GM10266 (cell line): Measurements from ENCODE around the gene MYH10.

ENCODE experiments used
- DNase-seq: peaks from one replicate; pipeline ENCODE4 v3.0.0; 2012; ENCODE audit errors: extremely low spot score
- CTCF ChIP-seq: IDR thresholded peaks from 2 replicates; pipeline ENCODE4 v1.5.1; 2012; ENCODE audit warnings: mild to moderate bottlenecking, low read depth; ENCODE audit not compliant: control insufficient read depth, insufficient read depth; ENCODE audit errors: missing control alignments

The MYH10 gene

GRCh38 chr17:8506145-8506544 lies 124.4 kb downstream of the MYH10 start:
- DNase-seq = no peak
- TF ChIP-seq CTCF = no peak

- no peak for DNase-seq
Observed at GRCh38 chr17:8504460-8505207, 125.9 kb downstream of the MYH10 start.

GRCh38 chr17:8503807-8504206 lies 126.7 kb downstream of the MYH10 start:
- TF ChIP-seq CTCF = no peak
- no peak for DNase-seq

More at GRCh38 chr17:8504460-8505207, 125.9 kb downstream of the MYH10 start:
- no peak for TF ChIP-seq CTCF

GRCh38 chr17:8503368-8503767 lies 127.2 kb downstream of the MYH10 start:
- DNase-seq = no peak
- TF ChIP-seq CTCF = no peak

GRCh38 chr17:8502126-8502525 lies 128.4 kb downstream of the MYH10 start:
- no peak for TF ChIP-seq CTCF
- no peak for DNase-seq

GRCh38 chr17:8500609-8501008 lies 129.9 kb downstream of the MYH10 start:
- TF ChIP-seq CTCF = no peak

GRCh38 chr17:8499614-8500013 lies 130.9 kb downstream of the MYH10 start:
- DNase-seq = no peak
- no peak for TF ChIP-seq CTCF

More at GRCh38 chr17:8500609-8501008, 129.9 kb downstream of the MYH10 start:
- no peak for DNase-seq
